ENCODE measurements around the gene UBTF.

The UBTF gene

DNA sequence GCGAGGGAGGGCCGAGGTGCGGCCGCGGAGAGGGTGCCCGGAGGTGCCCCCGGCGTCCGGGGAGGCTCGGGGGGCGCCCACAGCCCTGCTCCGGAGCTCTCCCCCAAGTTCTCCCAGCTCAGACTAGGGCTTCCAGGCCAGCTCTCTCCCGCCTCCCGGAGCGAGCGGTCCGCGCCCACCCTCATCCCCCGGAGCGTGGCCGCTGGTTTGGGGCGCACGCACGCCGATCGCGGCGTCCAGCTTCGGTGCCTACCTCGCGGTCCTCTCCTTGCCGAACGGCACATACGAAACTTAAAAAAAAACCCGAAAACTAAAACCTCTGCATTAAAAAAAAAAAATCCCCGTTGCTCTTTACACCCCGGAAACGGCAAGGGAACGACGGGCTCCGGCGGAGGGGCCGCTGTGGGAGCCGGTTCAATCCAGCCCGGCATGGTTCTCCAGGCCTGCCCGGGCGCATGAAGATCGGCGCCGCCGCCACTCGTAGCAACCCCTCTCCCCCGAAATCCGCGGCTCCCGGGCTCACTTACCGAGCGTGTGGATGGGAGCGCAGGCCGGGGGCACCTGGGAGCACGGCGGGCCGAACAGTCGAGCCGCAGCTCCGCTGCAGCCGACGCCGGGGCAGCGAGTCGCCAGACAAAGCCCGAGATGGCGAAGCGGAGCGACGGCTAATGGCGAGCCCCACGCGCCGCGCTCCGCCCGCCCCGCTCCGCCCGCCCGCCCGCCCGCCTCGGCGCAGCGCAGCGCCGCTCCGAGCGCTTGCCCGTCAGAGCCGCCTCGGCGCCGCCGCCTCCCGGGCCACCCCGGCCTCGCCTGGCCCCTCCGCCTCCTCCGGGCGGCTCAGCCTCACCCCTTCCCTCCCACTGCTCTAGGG, 973 bp upstream of the UBTF start:
- DNase-seq (ENCODE audit: low read depth in 2 of 2) = peak; percentile 59 to 73
- peak overlapping the region; percentile 89 for H3K4me3 ChIP-seq (replicated peaks in 1 of 2; ENCODE audit: low read depth in 2 of 2, low read length in 2 of 2)

DNA sequence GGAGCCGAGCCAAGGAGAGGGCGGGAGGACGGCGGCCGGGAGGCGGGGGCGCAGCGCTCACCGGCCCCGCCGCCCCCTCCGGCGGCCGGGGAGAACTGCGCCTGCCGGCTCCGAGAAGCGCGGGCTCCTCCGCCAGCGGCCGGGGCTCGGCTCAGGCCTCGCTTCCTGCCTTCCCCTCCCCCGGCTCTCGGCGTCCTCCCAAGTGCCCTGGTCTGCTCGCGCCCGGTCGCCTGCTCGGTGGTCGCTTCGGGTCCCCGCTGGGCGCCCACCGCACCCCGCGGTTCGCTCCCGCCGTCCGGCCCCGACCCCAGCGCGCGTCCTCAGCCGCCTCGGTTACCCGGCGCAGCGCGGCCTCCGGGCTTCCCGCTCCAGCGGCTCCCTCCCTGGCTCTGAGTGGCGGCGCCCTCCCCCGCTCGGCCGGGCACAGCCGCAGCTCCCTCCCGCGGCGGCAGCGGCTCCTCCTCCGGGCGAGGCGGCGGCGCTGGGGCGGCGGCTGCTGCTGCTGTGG, 313 bp downstream of the UBTF start:
- TF ChIP-seq, protein P1, sequence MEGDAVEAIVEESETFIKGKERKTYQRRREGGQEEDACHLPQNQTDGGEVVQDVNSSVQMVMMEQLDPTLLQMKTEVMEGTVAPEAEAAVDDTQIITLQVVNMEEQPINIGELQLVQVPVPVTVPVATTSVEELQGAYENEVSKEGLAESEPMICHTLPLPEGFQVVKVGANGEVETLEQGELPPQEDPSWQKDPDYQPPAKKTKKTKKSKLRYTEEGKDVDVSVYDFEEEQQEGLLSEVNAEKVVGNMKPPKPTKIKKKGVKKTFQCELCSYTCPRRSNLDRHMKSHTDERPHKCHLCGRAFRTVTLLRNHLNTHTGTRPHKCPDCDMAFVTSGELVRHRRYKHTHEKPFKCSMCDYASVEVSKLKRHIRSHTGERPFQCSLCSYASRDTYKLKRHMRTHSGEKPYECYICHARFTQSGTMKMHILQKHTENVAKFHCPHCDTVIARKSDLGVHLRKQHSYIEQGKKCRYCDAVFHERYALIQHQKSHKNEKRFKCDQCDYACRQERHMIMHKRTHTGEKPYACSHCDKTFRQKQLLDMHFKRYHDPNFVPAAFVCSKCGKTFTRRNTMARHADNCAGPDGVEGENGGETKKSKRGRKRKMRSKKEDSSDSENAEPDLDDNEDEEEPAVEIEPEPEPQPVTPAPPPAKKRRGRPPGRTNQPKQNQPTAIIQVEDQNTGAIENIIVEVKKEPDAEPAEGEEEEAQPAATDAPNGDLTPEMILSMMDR (IDR thresholded peaks at IDR 0.05; ENCODE audit: low read depth, low read length) = peak; percentile 15
- peak overlapping the region; percentile 37 to 89 for H3K4me3 ChIP-seq (replicated peaks in 1 of 2; ENCODE audit: low read depth in 2 of 2, low read length in 2 of 2)
- peak; percentile 58 to 79 for DNase-seq (ENCODE audit: low read depth in 2 of 2)

More for the DNA sequence above, 973 bp upstream of the UBTF start:
- TF ChIP-seq, protein P1 (IDR thresholded peaks at IDR 0.05; ENCODE audit: low read depth, low read length) = no peak

DNA sequence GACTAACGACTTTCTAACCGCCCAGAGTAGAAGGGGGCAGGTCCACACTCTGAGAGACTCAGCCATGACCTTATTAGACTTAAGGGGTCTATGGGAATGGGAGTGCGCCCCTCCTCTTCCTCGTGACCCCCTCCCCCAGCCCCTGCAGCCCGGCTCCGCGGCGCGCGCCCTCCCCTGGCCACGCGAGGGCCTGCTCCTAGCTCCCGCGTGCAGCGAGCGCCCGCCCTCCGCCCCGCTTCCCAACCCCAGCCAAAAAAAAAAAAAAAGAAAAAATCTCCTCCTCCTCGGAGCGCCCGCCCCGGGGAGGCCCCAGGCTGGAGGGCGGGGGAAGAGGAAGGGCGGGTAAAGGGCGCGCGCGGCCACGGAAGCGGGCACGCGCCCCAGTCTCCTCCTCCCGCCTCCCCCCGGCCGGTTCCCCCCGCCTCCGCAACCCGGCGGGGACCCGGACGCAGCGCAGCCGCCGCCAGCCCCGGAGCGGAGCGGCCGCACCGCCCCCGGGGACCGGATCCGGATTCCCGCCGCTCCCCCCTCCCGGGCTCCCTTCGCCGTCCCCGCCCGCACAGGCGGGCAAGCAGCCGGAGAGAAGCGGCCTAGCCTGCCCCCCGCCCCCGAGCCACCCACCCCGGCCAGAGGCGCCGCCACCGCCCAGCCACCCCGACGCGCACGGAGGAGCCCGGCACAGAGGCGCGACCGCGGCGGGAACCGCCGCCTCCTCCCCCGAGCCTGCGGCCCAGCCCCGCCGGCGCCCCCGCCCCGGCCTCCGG, 949 bp downstream of the UBTF start:
- TF ChIP-seq, protein P1 (IDR thresholded peaks at IDR 0.05; ENCODE audit: low read depth, low read length) = peak; percentile 31

DNA sequence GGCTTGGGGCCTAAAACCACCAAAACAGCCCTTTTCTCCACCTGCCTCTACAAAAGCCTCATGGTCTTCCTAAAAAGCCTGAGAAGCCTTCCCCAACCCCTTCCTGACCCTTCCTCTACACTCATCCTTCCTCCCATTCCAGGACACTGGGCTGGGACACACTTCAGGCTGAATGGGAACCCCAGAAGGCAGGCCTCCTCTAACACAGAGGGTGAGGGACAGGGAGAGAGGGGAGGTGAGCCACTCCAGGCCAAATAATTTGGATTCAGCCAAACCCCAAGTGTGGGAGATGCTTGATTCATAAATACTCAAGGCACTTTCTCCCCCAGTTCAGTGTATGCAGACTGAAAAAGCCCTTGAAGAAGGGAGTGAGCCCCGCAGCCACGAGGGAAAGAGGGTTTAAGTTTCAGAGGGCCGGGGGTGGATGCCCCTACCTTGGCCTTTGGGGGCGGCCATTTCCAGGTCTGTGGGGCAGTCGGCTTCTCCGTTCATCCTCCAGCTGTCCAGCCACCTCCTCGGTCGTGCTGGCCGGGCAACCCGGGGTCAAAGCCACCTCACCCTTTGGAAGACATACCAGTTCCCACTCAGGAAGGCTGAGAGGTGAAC, 1.6 kb downstream of the UBTF start:
- no peak for DNase-seq (ENCODE audit: low read depth in 2 of 2)

More for the DNA sequence above, 949 bp downstream of the UBTF start:
- H3K4me3 ChIP-seq (replicated peaks in 1 of 2; ENCODE audit: low read depth in 2 of 2, low read length in 2 of 2) = peak overlapping the region; percentile 53 to 89
- DNase-seq (ENCODE audit: low read depth in 2 of 2) = peak; percentile 90 to 94

DNA sequence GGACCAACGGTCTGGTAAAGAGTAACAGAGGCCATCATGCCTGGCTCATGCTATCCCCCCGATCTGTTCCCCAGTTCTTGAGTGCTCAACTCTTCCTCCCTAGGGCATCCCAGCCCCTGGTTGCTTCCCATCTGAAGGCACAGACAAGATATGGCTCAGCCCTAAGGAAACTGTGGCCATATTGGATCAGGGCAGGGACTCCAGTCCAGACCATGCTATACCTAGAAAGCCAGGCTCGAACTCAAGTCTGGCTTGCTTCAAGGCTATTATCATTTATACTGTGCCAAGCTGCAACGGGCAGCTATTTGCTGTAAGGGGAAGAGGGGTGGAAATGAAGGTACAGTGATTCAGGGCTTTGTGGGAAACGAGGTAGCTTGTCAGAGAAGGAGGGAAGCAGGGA, 2.8 kb downstream of the UBTF start:
- TF ChIP-seq, protein P1 (IDR thresholded peaks at IDR 0.05; ENCODE audit: low read depth, low read length) = no peak
- H3K4me3 ChIP-seq (replicated peaks in 1 of 2; ENCODE audit: low read depth in 2 of 2, low read length in 2 of 2) = no peak overlapping the region
- DNase-seq (ENCODE audit: low read depth in 2 of 2) = no peak

More for the DNA sequence above, 1.6 kb downstream of the UBTF start:
- peak overlapping the region; percentile 53 to 89 for H3K4me3 ChIP-seq (replicated peaks in 1 of 2; ENCODE audit: low read depth in 2 of 2, low read length in 2 of 2)
- TF ChIP-seq, protein P1 (IDR thresholded peaks at IDR 0.05; ENCODE audit: low read depth, low read length) = no peak

DNA sequence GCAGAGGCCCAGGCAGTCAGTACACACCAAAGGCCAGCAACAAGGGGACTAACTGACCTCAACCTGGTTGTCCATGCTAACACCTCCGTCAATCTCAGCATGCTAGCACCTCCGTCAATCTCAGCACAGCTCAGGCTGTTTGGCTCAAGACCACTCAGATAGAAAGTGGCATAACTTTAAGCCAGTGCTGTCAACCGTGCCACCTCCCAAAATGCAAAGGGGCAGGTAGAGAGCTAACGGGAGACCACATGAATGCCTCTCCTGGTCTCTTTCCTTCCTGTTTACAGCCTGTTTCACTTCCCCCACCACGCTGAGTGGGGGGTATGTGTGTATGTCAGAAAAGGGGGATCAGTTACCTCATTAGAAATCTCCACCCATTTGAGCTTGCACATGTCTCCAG, 3.3 kb downstream of the UBTF start:
- TF ChIP-seq, protein P1 (IDR thresholded peaks at IDR 0.05; ENCODE audit: low read depth, low read length) = no peak
- DNase-seq (ENCODE audit: low read depth in 2 of 2) = no peak

More for the DNA sequence above, 3.3 kb downstream of the UBTF start:
- H3K4me3 ChIP-seq (replicated peaks in 1 of 2; ENCODE audit: low read depth in 2 of 2, low read length in 2 of 2) = no peak overlapping the region

All from cardiac fibroblast (primary cell).